ENCODE measurements around the gene EIF4ENIF1. TPM values are rescaled to one million over a fixed set of nuclear protein-coding genes. Genes with fewer than 3 reads are reported as not detected.
A peak's percentile ranks its signal among the peaks of the same experiment; 100 is the strongest.

Gene EIF4ENIF1
- total RNA-seq, 2 experiments from 2014 or later, result 34.5 to 41.5 TPM

DNA sequence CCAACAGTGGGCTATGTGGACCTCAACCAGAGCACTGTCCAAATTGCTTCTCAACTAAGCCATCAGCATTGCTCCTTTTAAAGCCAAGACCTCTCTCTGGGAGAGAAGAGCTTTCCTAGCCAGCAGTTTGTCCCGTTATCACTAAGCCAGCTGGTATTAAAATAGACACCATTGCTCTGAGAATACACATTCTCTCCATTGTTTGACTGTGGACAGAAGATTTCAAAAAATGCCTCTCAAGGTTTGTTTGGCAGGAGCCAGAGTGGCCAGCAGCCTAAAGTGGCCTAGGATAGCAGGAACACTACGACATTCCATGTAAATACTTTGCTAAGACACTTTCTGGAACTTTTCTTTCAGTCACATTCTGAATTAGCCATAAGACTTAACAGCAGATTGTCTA is 41.3 kb downstream of the EIF4ENIF1 start:
- Mint-ChIP-seq H3K36me3 (ENCODE audit: low read depth) (peaks cover 22% of the 10 kb centered on the region), H3K9me3 (no peaks in the 10 kb centered on the region), H3K27me3 (no peaks in the 10 kb centered on the region), H3K4me1 (peaks cover 5% of the 10 kb centered on the region), H3K27ac (no peak overlapping the region), H3K4me3 (no peak overlapping the region)
- POLR2A ChIA-PET, result no interaction called here
- DNase-seq, result no peak
- CTCF ChIA-PET, result interaction anchor here (0.5 to 1.7 kb wide), 3 partner anchors 11 to 74 kb away, joined by 3 to 4 read pairs (median 3); no protein-coding TSS in a partner anchor

GRCh38 chr22:31447337-31447736 is 42.3 kb downstream of the EIF4ENIF1 start:
- H3K36me3 Mint-ChIP-seq (ENCODE audit: low read depth), result peaks cover 30% of the 10 kb centered on the region
- CTCF ChIA-PET, result interaction anchor here (1.7 kb wide), 1 partner anchor 10 kb away, joined by 3 read pairs; no protein-coding TSS in a partner anchor
- no peaks in the 10 kb centered on the region for H3K27me3 Mint-ChIP-seq

DNA sequence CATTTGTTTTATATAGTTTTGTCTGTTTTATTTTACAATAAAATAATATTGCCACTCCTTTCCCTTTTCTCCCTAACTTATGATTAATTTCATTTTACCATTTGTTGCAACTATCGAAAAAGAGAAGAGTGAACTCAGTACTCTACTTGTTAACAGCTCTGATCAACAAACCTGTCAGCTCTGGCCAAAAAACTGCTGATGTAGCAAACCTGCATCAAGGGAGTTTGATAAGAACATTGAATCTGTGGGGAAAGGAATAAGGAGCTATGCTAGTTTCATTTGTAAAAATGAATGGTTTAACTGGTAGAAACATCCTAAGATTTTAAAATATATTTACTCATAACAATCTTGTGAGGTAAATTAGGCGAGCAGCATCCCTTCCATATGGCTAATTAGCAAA is 42.9 kb downstream of the EIF4ENIF1 start:
- Mint-ChIP-seq H3K27ac (no peak overlapping the region), H3K9me3 (no peaks in the 10 kb centered on the region), H3K36me3 (ENCODE audit: low read depth) (peaks cover 35% of the 10 kb centered on the region), H3K4me3 (no peak overlapping the region), H3K4me1 (peaks cover 4% of the 10 kb centered on the region), H3K27me3 (no peaks in the 10 kb centered on the region)
- DNase-seq, result no peak
- POLR2A ChIA-PET, result no interaction called here
- CTCF ChIA-PET, result interaction anchor here (0.8 kb wide), 1 partner anchor 184 kb away, joined by 3 read pairs; no protein-coding TSS in a partner anchor

More at GRCh38 chr22:31447337-31447736, 42.3 kb downstream of the EIF4ENIF1 start:
- no peak overlapping the region for H3K4me3 Mint-ChIP-seq
- H3K9me3 Mint-ChIP-seq, result no peaks in the 10 kb centered on the region
- H3K27ac Mint-ChIP-seq, result no peak overlapping the region
- POLR2A ChIA-PET, result no interaction called here
- no peak for DNase-seq
- peaks cover 5% of the 10 kb centered on the region for H3K4me1 Mint-ChIP-seq

GRCh38 chr22:31446208-31446607 is 43.4 kb downstream of the EIF4ENIF1 start:
- POLR2A ChIA-PET, result no interaction called here
- DNase-seq, result no peak

GRCh38 chr22:31445642-31446041 is 44.0 kb downstream of the EIF4ENIF1 start:
- H3K9me3 Mint-ChIP-seq, result no peaks in the 10 kb centered on the region
- no peaks in the 10 kb centered on the region for H3K27me3 Mint-ChIP-seq
- CTCF ChIA-PET, result interaction anchor here (0.6 kb wide), 1 partner anchor 15 kb away, joined by 3 read pairs; no protein-coding TSS in a partner anchor
- peaks cover 2% of the 10 kb centered on the region for H3K4me1 Mint-ChIP-seq
- peaks cover 36% of the 10 kb centered on the region for H3K36me3 Mint-ChIP-seq (ENCODE audit: low read depth)
- POLR2A ChIA-PET, result no interaction called here
- no peak overlapping the region for H3K4me3 Mint-ChIP-seq
- no peak overlapping the region for H3K27ac Mint-ChIP-seq
- DNase-seq, result no peak

More at GRCh38 chr22:31446208-31446607, 43.4 kb downstream of the EIF4ENIF1 start:
- no peak overlapping the region for H3K27ac Mint-ChIP-seq
- no peak overlapping the region for H3K4me3 Mint-ChIP-seq
- no peaks in the 10 kb centered on the region for H3K9me3 Mint-ChIP-seq
- peaks cover 2% of the 10 kb centered on the region for H3K4me1 Mint-ChIP-seq
- peaks cover 35% of the 10 kb centered on the region for H3K36me3 Mint-ChIP-seq (ENCODE audit: low read depth)
- no peaks in the 10 kb centered on the region for H3K27me3 Mint-ChIP-seq
- CTCF ChIA-PET, result interaction anchor here (0.6 to 0.8 kb wide), 2 partner anchors 15 to 185 kb away, joined by 3 read pairs; no protein-coding TSS in a partner anchor

DNA sequence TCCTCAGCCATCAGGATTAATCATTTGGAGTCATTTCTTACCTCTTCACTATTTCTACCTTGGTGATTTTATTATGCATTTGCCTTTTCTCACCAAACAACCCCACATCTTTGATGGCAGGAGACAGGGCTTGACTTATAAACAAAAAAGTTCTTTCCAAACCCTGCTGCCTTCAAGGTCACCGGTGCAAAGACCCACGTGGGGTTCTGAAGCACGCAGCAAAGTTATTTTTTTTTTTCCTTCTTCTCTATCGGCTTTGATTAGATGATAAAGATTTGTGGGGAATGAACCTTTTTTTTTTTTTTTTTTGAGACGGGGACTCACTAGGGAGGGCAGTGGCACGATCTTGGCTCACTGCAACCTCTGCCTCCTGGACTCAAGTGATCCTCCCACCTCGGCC is 46.1 kb downstream of the EIF4ENIF1 start:
- H3K4me1 Mint-ChIP-seq, result peaks cover 2% of the 10 kb centered on the region
- peaks cover 50% of the 10 kb centered on the region for H3K36me3 Mint-ChIP-seq (ENCODE audit: low read depth)
- ChIA-PET POLR2A (interaction anchor here (0.7 kb wide), 1 partner anchor 12 kb away, joined by 8 read pairs; no protein-coding TSS in a partner anchor), CTCF (no interaction called here)
- no peak overlapping the region for H3K27ac Mint-ChIP-seq
- H3K9me3 Mint-ChIP-seq, result no peaks in the 10 kb centered on the region
- H3K4me3 Mint-ChIP-seq, result no peak overlapping the region
- no peaks in the 10 kb centered on the region for H3K27me3 Mint-ChIP-seq
- DNase-seq, result no peak

GRCh38 chr22:31442768-31443489 is 46.7 kb downstream of the EIF4ENIF1 start:
- Mint-ChIP-seq H3K27me3 (no peaks in the 10 kb centered on the region), H3K27ac (peak overlapping the region; percentile 62), H3K9me3 (no peaks in the 10 kb centered on the region), H3K4me3 (no peak overlapping the region), H3K36me3 (ENCODE audit: low read depth) (peaks cover 50% of the 10 kb centered on the region), H3K4me1 (peaks cover 2% of the 10 kb centered on the region)
- no peak for DNase-seq
- POLR2A ChIA-PET, result interaction anchor here (0.6 kb wide), 1 partner anchor 14 kb away, joined by 5 read pairs; no protein-coding TSS in a partner anchor
- CTCF ChIA-PET, result no interaction called here

GRCh38 chr22:31441652-31442051 is 48.0 kb downstream of the EIF4ENIF1 start:
- peaks cover 62% of the 10 kb centered on the region for H3K36me3 Mint-ChIP-seq (ENCODE audit: low read depth)
- CTCF ChIA-PET, result interaction anchor here (0.6 to 1.4 kb wide), 2 partner anchors 31 to 39 kb away, joined by 3 to 5 read pairs; no protein-coding TSS in a partner anchor

GRCh38 chr22:31440681-31441080 is 49.0 kb downstream of the EIF4ENIF1 start:
- Mint-ChIP-seq H3K9me3 (no peaks in the 10 kb centered on the region), H3K4me1 (peaks cover 2% of the 10 kb centered on the region), H3K4me3 (no peak overlapping the region), H3K27ac (no peak overlapping the region), H3K27me3 (no peaks in the 10 kb centered on the region), H3K36me3 (ENCODE audit: low read depth) (peaks cover 62% of the 10 kb centered on the region)
- CTCF ChIA-PET, result interaction anchor here (0.6 to 1.4 kb wide), 2 partner anchors 30 to 1529 kb away, joined by 3 to 5 read pairs; no protein-coding TSS in a partner anchor
- DNase-seq, result no peak
- POLR2A ChIA-PET, result interaction anchor here (0.8 kb wide), 1 partner anchor 22 kb away, joined by 3 read pairs; no protein-coding TSS in a partner anchor

More at GRCh38 chr22:31441652-31442051, 48.0 kb downstream of the EIF4ENIF1 start:
- H3K27me3 Mint-ChIP-seq, result no peaks in the 10 kb centered on the region
- DNase-seq, result no peak
- POLR2A ChIA-PET, result interaction anchor here (0.8 kb wide), 1 partner anchor 23 kb away, joined by 3 read pairs; no protein-coding TSS in a partner anchor
- no peak overlapping the region for H3K27ac Mint-ChIP-seq
- H3K4me1 Mint-ChIP-seq, result peaks cover 2% of the 10 kb centered on the region
- no peaks in the 10 kb centered on the region for H3K9me3 Mint-ChIP-seq
- no peak overlapping the region for H3K4me3 Mint-ChIP-seq

DNA sequence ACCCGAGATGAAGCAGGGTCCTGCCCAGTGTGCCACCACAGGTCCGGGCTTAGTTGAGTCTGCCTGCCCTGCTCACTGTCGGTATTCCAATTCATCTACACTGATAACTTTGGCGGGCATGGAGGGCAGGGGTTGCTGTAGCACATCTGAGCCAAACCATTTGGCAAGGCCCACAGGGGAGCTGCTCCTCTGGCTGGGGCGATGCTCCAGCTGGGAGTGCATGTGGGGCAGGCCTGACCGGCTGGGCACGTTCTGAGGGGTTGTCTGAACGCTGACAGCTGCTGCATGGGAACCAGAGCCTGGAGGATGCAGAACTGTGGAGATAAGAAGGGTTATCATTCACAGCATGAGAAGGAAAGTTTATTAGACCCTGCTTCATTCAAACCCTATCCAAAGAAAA is 49.8 kb downstream of the EIF4ENIF1 start:
- Mint-ChIP-seq H3K9me3 (no peaks in the 10 kb centered on the region), H3K4me1 (no peaks in the 10 kb centered on the region), H3K27ac (no peak overlapping the region), H3K4me3 (no peak overlapping the region), H3K27me3 (no peaks in the 10 kb centered on the region), H3K36me3 (ENCODE audit: low read depth) (peaks cover 63% of the 10 kb centered on the region)
- no peak for DNase-seq
- ChIA-PET POLR2A (no interaction called here), CTCF (interaction anchor here (0.6 kb wide), 2 partner anchors 16 to 1529 kb away, joined by 3 read pairs; no protein-coding TSS in a partner anchor)

GRCh38 chr22:31436132-31436531 is 53.5 kb downstream of the EIF4ENIF1 start:
- ChIA-PET CTCF (interaction anchor here (0.6 to 1.6 kb wide), 4 partner anchors 13 to 97 kb away, joined by 3 to 7 read pairs (median 3); no protein-coding TSS in a partner anchor), POLR2A (no interaction called here)
- Mint-ChIP-seq H3K4me1 (no peaks in the 10 kb centered on the region), H3K9me3 (no peaks in the 10 kb centered on the region), H3K4me3 (no peak overlapping the region), H3K36me3 (ENCODE audit: low read depth) (peaks cover 61% of the 10 kb centered on the region), H3K27me3 (no peaks in the 10 kb centered on the region), H3K27ac (no peak overlapping the region)
- DNase-seq, result no peak

- Mint-ChIP-seq H3K27ac (no peak overlapping the region), H3K36me3 (ENCODE audit: low read depth) (peaks cover 59% of the 10 kb centered on the region), H3K4me3 (no peak overlapping the region), H3K9me3 (no peaks in the 10 kb centered on the region), H3K27me3 (no peaks in the 10 kb centered on the region), H3K4me1 (no peaks in the 10 kb centered on the region)
- DNase-seq, result no peak
- POLR2A ChIA-PET, result no interaction called here
- CTCF ChIA-PET, result interaction anchor here (0.6 to 0.7 kb wide), 2 partner anchors 21 to 69 kb away, joined by 3 to 4 read pairs; no protein-coding TSS in a partner anchor
These were observed 57.7 kb downstream of the EIF4ENIF1 start for GRCh38 chr22:31431950-31432349.

All from activated CD4-positive, alpha-beta T cell treated with anti-CD3 and anti-CD28 coated beads, Interleukin-2, amount 10 ng/mL, durations not matched to agents 7 days and 5 days (primary cell).